SIG-M5 (cell line): ENCODE results near the gene ANKMY1.

Source experiments
- DNase-seq: peaks from one replicate; lab custom pipeline; 2025; lab: John Stamatoyannopoulos, UW

Gene ANKMY1

GRCh38 chr2:240434728-240435456, 122.9 kb downstream of the ANKMY1 start:
- no peak for DNase-seq

GRCh38 chr2:240433973-240434727, 123.6 kb downstream of the ANKMY1 start:
- DNase-seq, result no peak

- DNase-seq, result no peak
Measured at GRCh38 chr2:240432820-240433801, 124.7 kb downstream of the ANKMY1 start.

GRCh38 chr2:240432430-240432819, 125.4 kb downstream of the ANKMY1 start:
- no peak for DNase-seq

- DNase-seq, result no peak
Measured at GRCh38 chr2:240431661-240432424, 125.9 kb downstream of the ANKMY1 start.

GRCh38 chr2:240431271-240431660, 126.5 kb downstream of the ANKMY1 start:
- DNase-seq, result no peak

GRCh38 chr2:240430595-240430994, 127.2 kb downstream of the ANKMY1 start:
- DNase-seq, result no peak

- no peak for DNase-seq
Measured at GRCh38 chr2:240429872-240430491, 127.8 kb downstream of the ANKMY1 start.
